Body of pancreas (tissue), 4 donors: ENCODE results near the gene FDPS. TPM values are rescaled to one million over a fixed set of nuclear protein-coding genes. Genes with fewer than 3 reads are reported as not detected.
"Not testable (repeated sequence)": the region's sequence is repeated elsewhere in the genome, so short reads cannot be mapped to it uniquely, and the experiment has no call there.

Experiments used
- ATAC-seq: fragments of 150-250 bp; one replicate; pipeline ENCODE4 v1.9.1; 2016
- DNase-seq, 4 donors: peaks; one replicate each; pipeline ENCODE4 v3.0.0-alpha.2; 2019
- H3K27ac ChIP-seq, 4 donors: fragments of 200-600 bp; sonication (generic); 1 replicate in 3 of 4; 2 replicates in 1 of 4; pipeline versions ENCODE4 v1.5.1 to v1.6.1; 2016 to 2019; ENCODE audit warnings: mild to moderate bottlenecking in 1 of 4, mixed read lengths in 1 of 4, moderate library complexity in 1 of 4
- H3K27me3 ChIP-seq, 2 donors: fragments of 200-600 bp; sonication (generic); one replicate each; pipeline ENCODE4 v1.6.0; 2016; ENCODE audit warnings: mild to moderate bottlenecking in 1 of 2
- H3K36me3 ChIP-seq, 2 donors: fragments of 200-600 bp; sonication (generic); replicated peaks in 1 of 2; 2 replicates each; pipeline ENCODE4 v1.5.1; 2016; ENCODE audit warnings: low read depth in 2 of 2; ENCODE audit not compliant: insufficient read depth in 1 of 2
- H3K4me1 ChIP-seq: fragments of 200-600 bp; sonication (generic); one replicate; pipeline ENCODE4 v1.6.0; 2016
- H3K4me3 ChIP-seq, 2 donors: fragments of 200-600 bp; sonication (generic); 1 replicate in 1 of 2; 2 replicates in 1 of 2; pipeline ENCODE4 v1.5.1; 2016 to 2019
- H3K9me3 ChIP-seq, 3 donors: fragments of 200-600 bp; sonication (generic); 1 replicate in 2 of 3; 2 replicates in 1 of 3; pipeline ENCODE4 v1.5.1; 2016
- POLR2A ChIP-seq, 3 donors: fragments of 450-650 bp; IDR thresholded peaks; one replicate each; pipeline ENCODE4 v1.6.1; 2016; ENCODE audit warnings: antibody characterized with exemption in 3 of 3, mild to moderate bottlenecking in 2 of 3
- WGBS, 2 donors: methylation state at CpG; one replicate each; pipeline ENCODE4 v1.1.5; 2017; 5-methylcytosine and 5-hydroxymethylcytosine counted together
- intact Hi-C: fragments of 100-400 bp; cut with DNase I; formaldehyde crosslinking; loops from one replicate; pipeline ENCODE4 v1.15.1; 2023
- total RNA-seq, 2 donors: library from RNA; depleted of rRNA; stranded (reverse); fragments of >200 nt; gene quantifications; one replicate each; pipeline ENCODE4 v1.1.0, GENCODE V29; 2016
- TF ChIP-seq, protein P1 (sequence below), 7 experiments: fragments of 450-650 bp in 4 of 7; fragments of 200-600 bp in 3 of 7; sonication (generic) in 3 of 7; IDR thresholded peaks; one replicate each; pipeline ENCODE4 v1.5.1; 2016 to 2019; ENCODE audit warnings: antibody characterized with exemption in 7 of 7

Gene FDPS
- total RNA-seq, 2 donors from 2014 or later = 59.7 to 94.3 TPM

DNA sequence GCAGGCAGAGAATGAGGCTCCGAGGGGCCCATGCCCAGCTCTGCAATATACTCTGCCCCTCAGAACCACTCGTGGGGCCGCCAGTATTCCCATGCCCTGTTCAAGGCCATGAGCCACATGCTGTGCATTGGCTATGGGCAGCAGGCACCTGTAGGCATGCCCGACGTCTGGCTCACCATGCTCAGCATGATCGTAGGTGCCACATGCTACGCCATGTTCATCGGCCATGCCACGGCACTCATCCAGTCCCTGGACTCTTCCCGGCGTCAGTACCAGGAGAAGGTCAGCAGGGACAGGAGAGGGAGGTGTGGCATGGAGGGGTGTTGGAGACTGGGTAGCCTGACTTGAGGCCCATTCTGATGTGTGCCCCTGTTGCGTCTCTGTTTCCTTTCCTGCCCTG lies 24.2 kb upstream of the FDPS start:
- intact Hi-C loops = no loop called here
- no peak overlapping the region for H3K27ac ChIP-seq
- no peak for ATAC-seq
- no peak for TF ChIP-seq POLR2A (IDR thresholded peaks at IDR 0.05)
- TF ChIP-seq, protein P1, sequence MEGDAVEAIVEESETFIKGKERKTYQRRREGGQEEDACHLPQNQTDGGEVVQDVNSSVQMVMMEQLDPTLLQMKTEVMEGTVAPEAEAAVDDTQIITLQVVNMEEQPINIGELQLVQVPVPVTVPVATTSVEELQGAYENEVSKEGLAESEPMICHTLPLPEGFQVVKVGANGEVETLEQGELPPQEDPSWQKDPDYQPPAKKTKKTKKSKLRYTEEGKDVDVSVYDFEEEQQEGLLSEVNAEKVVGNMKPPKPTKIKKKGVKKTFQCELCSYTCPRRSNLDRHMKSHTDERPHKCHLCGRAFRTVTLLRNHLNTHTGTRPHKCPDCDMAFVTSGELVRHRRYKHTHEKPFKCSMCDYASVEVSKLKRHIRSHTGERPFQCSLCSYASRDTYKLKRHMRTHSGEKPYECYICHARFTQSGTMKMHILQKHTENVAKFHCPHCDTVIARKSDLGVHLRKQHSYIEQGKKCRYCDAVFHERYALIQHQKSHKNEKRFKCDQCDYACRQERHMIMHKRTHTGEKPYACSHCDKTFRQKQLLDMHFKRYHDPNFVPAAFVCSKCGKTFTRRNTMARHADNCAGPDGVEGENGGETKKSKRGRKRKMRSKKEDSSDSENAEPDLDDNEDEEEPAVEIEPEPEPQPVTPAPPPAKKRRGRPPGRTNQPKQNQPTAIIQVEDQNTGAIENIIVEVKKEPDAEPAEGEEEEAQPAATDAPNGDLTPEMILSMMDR (IDR thresholded peaks at IDR 0.05) = no peak
- H3K36me3 ChIP-seq = no peaks in the 10 kb centered on the region
- no peaks in the 10 kb centered on the region for H3K27me3 ChIP-seq
- no peaks in the 10 kb centered on the region for H3K9me3 ChIP-seq
- WGBS, 2 donors = 80 to 81% methylated on average over 12 of the region's 12 CpGs
- H3K4me3 ChIP-seq = no peak overlapping the region
- no peak for DNase-seq
- no peaks in the 10 kb centered on the region for H3K4me1 ChIP-seq

DNA sequence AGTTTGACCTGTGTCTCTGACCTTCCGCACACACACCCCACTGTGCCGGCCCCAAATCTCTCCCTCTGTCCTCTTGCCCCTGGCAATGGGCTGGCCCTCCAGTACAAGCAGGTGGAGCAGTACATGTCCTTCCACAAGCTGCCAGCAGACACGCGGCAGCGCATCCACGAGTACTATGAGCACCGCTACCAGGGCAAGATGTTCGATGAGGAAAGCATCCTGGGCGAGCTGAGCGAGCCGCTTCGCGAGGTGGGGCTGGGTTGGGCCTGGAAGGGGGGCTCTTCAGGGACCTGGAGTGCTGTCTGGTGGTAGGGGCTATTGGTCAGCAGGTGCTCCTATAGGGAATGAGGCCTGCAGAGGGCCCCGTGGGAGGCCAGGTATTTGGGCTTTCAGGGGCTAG lies 23.6 kb upstream of the FDPS start:
- DNase-seq (no peak), ATAC-seq (no peak)
- H3K4me3 ChIP-seq = no peak overlapping the region
- intact Hi-C loops = no loop called here
- H3K27ac ChIP-seq = no peak overlapping the region
- no peaks in the 10 kb centered on the region for H3K27me3 ChIP-seq
- no peaks in the 10 kb centered on the region for H3K4me1 ChIP-seq
- WGBS, 2 donors = 89 to 95% methylated on average over 14 of the region's 14 CpGs
- H3K36me3 ChIP-seq = no peaks in the 10 kb centered on the region
- no peaks in the 10 kb centered on the region for H3K9me3 ChIP-seq
- TF ChIP-seq, protein P1 (IDR thresholded peaks at IDR 0.05) = no peak
- TF ChIP-seq POLR2A (IDR thresholded peaks at IDR 0.05) = no peak

GRCh38 chr1:155285631-155286044 lies 23.0 kb upstream of the FDPS start:
- no peak for DNase-seq
- H3K4me1 ChIP-seq = no peaks in the 10 kb centered on the region
- H3K27me3 ChIP-seq = no peaks in the 10 kb centered on the region
- H3K4me3 ChIP-seq = no peak overlapping the region
- 50 to 79% methylated on average over 2 to 18 of the region's 18 CpGs for WGBS, 2 donors
- intact Hi-C loops = no loop called here
- H3K27ac ChIP-seq = no peak overlapping the region
- no peak for ATAC-seq
- no peak for TF ChIP-seq POLR2A (IDR thresholded peaks at IDR 0.05)
- TF ChIP-seq, protein P1 (IDR thresholded peaks at IDR 0.05) = no peak
- H3K9me3 ChIP-seq = no peaks in the 10 kb centered on the region
- no peaks in the 10 kb centered on the region for H3K36me3 ChIP-seq

DNA sequence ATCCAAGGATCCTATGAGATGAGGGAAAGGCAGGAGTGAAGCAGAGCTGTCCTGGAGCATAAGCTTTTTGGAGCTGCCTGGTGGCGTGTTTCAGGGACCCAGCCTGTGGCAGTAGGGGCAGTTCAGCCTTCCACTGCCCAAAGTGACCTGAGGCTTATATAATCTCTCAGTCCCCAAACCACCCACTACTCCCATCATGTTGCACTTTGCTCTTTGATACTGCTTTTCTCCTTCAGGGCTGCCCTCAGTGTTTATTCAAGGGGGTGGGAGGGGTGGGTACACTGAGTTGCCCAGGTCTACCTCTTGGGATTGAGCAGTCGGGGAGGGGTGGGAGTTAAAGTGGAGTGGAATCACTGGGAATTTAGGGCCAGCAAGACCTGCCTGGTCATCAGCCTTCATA lies 22.1 kb upstream of the FDPS start:
- H3K4me3 ChIP-seq = no peak overlapping the region
- intact Hi-C loops = no loop called here
- H3K9me3 ChIP-seq = no peaks in the 10 kb centered on the region
- no peaks in the 10 kb centered on the region for H3K27me3 ChIP-seq
- no peak for TF ChIP-seq POLR2A (IDR thresholded peaks at IDR 0.05)
- TF ChIP-seq, protein P1 (IDR thresholded peaks at IDR 0.05) = no peak
- no peaks in the 10 kb centered on the region for H3K4me1 ChIP-seq
- 84 to 88% methylated on average over 2 of the region's 2 CpGs for WGBS, 2 donors
- DNase-seq (no peak), ATAC-seq (no peak)
- no peaks in the 10 kb centered on the region for H3K36me3 ChIP-seq
- no peak overlapping the region for H3K27ac ChIP-seq

GRCh38 chr1:155287987-155288543 lies 20.6 kb upstream of the FDPS start:
- ATAC-seq = no peak
- Histone ChIP-seq H3K27me3 (no peaks in the 10 kb centered on the region), H3K9me3 (no peaks in the 10 kb centered on the region), H3K4me1 (no peaks in the 10 kb centered on the region), H3K36me3 (no peaks in the 10 kb centered on the region), H3K4me3 (no peak overlapping the region), H3K27ac (no peak overlapping the region)
- DNase-seq = no peak
- WGBS, 2 donors = 92 to 94% methylated on average over 17 to 20 of the region's 21 CpGs
- TF ChIP-seq POLR2A (IDR thresholded peaks at IDR 0.05) = no peak
- TF ChIP-seq, protein P1 (IDR thresholded peaks at IDR 0.05) = no peak
- intact Hi-C loops = no loop called here

GRCh38 chr1:155291006-155291405 lies 17.7 kb upstream of the FDPS start:
- H3K4me3 ChIP-seq, intact Hi-C loops, H3K9me3 ChIP-seq, H3K27me3 ChIP-seq, ATAC-seq, H3K27ac ChIP-seq, H3K36me3 ChIP-seq, DNase-seq: not testable (repeated sequence)
- peaks cover 10% of the 10 kb centered on the region for H3K4me1 ChIP-seq
- WGBS, 2 donors = 73 to 77% methylated on average over 10 of the region's 10 CpGs
